Suppressor macrophage (primary cell): ENCODE data around the gene OR9A2.
"Not testable (repeated sequence)": the region's sequence is repeated elsewhere in the genome, so short reads cannot be mapped to it uniquely, and the experiment has no call there.

ENCODE experiments used
- DNase-seq, 4 experiments: peaks; one replicate each; pipeline ENCODE4 v3.0.0-alpha.2; 2020 to 2022

The OR9A2 gene

DNA sequence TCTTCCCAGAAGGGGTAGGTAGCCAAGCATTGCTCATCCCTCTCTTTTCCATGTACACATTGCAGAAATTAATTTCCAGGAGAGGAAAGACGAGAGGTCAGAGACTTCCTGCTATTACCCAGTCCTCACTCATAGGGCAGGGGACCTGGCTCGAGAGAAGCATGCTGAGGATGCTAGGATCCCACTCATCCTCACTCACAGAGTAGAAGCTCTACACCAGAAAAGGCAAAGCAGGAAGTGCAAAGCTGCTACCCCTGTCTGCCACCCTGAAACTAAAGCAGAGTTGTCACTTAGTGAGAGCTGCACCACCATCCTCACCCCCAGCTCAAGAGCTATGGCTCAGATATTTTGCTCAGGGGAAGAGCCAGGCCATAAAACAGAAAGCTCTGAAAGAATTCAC lies 9.9 kb downstream of the OR9A2 start:
- DNase-seq = no peak

DNA sequence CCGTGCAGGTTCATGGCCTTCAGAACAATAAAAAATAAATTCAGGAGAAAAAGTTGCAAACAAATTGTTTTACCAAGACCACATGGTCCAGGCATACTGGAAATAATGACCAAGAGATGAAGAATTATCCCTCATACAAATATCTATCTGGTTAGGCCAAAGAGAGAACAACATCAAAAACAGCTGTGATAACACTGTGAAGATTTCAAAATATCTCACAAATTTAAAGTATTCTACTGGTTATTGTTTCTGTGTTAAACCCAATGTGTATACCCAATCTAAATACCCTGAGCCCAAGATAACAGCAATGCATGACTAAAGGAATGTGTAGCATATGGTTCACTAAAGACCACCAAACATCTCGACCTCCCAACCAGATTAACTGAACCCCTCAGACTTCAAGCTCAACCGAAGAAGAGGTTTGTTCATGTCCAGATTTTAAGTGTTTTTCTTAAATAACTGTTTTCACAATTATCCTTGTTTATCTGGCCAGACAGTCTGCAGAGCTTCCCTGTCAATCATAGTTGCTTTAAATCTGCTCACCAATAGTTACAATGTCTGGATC lies 10.9 kb downstream of the OR9A2 start:
- no peak for DNase-seq

DNA sequence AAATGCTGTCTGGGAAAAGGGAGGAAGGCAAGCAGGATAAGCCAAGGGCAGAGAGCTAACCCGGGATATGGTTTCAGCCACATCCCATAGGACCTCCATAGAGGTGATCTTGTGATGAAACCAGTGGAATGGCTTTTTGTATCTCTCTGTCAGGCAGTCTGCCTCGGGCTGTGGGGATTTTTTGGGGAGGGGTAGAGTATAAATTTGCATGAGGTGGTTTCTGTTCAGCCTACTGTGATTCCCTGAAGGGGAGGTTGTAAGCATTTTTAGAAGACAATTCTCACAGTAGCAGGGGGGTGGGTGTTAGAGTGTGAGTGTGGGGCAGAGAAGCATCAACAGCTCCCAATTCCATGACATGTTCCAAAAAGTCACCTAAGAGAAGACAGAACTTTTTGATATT lies 11.8 kb downstream of the OR9A2 start:
- DNase-seq = no peak

DNA sequence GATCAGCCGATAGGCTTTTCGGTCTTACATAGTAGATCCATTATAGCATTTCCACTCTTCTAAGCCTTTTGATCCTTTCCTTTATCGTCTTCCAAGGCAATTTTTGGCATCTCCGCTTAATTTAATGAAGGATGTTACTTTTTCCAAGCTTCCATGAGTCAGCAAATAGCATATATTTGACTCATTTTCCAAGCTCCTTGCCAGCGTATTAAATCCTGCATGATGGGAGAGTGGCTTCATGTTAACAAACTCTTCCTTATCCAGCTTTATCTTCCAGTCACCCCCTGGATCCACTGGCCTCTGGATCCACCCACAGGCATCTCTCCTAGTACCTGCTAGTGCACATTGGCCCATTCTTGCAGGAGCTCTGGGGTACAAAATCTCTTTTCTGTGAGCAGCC lies 13.0 kb downstream of the OR9A2 start:
- DNase-seq = no peak

DNA sequence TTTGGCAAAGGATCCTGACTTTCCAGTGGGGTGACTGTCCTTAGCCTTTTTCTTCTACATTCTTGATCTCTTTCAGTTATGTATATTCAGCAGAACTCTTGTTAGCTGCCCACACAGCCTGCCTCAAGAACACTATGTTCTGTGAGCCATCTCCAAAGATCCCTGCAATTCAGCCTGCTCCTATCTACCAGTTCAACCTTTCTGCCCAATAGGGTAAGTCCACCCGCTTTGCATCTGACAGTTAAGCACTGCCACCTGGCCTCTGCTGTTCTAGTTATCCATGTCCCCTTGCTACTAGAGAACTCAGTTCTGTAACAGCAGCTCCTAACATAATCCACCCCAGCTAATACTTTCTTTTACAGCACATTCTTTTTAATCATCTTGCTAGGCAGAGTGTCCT lies 13.5 kb downstream of the OR9A2 start:
- DNase-seq = no peak

DNA sequence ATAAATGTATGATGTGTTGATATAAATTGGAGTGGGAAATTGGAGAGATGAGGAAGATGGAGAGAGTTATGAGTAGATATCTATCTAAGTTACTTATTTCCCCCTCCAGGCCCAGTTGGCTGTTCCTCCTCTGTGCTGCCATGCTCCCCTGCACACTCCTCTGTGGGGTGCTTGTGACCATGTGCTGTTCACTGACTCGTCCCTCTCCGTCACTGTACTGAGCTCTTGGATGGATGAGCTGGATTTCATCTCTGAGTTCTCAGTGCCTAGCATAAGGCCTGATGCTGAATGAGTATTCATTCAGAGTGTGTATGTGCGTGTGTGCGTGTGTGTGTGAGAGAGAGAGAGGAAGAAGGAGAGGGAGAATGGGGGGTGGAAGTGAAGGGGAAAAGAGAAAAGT lies 14.5 kb downstream of the OR9A2 start:
- peak in 3 of 4 experiments; percentile 9 to 16 (median 12) for DNase-seq

DNA sequence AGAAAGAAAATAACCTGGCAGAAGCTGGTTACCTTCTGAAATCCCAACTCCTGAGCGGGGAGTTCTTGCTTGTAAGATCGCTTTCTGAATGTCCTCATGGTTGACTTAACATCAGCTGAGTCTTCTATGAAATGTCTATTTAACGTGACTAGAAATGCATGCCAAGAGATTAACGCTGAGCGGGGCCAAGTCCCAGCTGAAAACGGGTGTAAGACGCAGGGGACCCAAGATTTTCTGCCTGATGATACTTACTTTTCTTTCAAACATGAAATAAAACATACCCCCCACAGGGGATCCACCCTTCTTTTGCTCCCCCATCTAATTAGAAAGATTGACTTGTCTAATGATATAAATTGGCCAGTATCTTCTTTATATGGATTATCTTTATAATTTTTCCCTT lies 14.9 kb downstream of the OR9A2 start:
- DNase-seq = no peak

DNA sequence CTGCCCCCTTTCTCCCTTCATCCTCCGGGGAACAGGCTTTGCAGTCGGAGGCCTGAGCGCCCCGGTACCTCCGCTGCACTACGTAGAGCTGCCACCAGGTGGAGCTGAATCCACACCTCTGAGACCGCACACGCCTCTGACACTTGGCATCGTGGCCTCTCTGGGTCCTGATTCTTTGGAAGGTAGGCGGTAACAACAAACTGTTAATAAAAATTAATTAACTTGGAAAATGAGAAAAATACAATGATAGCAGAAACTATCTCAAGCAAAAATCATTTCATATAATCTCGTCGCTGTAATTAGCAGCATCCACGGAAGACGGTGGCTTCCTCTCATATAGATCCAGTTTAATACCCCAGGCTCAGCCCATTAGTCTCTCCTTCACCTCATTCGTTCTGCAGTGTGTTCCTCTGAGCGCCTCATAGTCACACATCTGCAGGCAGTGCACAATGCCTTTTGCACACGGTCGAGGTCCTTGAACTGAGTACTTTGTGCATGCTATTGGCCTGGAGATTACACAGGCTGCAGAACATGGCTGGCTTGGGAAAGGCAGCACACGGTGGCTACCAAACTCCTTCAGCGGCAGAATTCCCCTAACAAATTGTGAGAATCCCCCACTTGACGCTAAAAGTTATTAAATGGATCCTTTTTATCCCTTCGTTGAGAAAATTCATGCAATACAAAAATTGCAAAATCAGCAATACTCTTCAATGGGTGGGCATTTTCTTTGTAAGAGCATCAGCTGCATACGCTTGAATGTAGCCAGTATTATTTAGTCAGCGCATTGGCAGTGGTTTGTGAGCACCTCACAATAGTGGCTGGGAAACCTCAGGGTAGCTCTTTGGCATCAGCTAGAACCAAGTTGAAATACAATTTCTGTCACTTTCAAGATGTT lies 18.7 kb downstream of the OR9A2 start:
- DNase-seq = peak; percentile 83 to 94 (median 89)

DNA sequence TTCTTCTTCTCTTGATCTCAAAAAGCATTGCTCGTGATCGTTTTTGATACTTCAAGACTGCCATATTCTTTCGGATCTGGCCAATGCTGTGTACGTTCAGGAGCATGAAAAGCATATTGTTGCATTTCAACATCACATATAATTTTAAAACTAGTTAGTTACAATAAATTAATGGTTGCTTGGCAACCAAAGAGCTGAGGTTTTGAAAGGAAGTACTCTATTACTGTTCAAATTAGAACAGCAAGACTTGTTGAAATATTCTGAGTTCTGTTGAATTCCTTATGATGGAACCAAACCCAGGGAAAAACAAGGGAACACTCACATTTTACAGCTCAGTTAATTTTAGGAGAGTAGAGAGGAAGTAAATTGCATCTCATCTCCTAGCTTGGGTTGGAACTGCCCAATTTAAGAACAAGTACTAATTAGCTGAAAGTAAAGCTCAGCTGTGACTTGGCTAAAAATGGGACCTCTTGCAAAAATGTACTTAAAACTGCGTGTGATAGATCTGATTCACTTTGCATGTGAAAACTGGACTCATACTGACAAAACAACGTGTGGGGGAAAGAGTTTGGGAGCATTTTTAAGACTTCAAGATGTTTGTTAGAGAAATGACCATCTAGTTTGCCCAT lies 21.2 kb downstream of the OR9A2 start:
- DNase-seq = no peak

DNA sequence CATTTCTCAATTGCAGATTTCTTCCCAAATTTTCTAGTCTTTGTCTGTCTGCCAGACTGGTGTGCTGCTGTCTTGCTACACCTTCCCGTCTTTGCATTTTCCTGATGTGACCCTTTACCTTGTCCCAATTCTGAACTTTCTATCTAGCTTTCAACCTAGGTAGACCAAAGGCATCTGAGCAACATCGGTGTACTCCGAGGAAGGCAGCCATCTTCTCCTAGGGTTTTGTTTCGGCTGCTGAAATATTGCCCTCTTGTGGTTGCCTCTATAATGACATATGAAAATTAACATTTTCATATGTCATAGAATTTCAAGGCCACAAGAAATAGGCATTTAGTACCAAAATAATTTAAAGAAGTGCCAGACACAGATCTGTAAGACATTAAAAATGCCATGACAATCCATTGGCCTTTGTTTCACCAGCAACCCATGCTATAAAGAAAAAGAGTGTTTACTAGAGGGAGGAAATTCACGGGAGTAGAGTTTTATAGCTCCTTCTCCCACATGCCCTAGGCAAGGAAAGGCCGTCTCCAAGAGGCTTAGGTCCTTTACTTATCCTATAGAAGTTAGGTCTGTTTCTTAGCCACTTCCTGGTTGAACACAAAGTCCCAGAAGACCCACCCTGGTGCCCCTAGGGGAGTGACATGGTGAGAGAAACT lies 23.4 kb downstream of the OR9A2 start:
- peak; percentile 38 to 78 (median 62) for DNase-seq

DNA sequence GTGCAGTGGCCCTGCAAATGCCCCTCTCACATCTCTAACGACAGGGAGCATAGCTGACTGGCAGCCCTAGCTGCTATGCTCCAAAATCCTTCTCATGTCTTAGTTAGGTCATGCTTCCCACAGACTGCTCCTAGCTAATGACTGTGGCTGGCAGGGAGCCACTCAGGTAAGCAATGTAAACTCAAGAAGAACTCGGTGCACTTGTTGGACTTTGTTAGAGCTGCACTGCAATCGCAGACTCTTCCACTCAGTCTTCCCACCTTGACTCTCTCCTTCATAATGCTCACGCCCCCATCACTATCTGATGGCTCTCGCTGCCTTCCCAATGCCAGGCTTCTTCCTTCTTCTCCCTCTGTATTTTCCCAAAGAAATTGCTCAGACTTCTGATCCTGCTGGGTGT lies 24.0 kb downstream of the OR9A2 start:
- DNase-seq = no peak

DNA sequence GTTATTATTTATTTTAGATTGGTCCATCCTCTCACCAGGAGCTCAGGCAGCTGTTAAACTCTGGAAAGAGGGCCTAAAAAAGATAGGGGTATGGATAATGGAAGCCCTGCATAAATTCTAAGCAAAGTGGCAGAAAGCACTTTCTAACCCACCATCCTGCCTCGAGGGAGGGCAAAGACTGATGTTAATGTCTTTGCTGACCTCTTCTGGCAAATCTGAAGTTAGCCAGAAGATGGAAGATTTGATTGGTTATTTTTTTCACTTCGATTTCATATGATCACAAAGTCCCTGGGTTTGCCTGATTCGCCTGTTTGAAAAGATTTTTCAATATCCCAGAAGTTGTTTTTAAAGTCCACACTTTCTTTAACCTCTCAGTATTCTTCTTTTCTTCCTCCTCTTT lies 24.8 kb downstream of the OR9A2 start:
- peak in 3 of 4 experiments; percentile 46 to 56 (median 49) for DNase-seq

DNA sequence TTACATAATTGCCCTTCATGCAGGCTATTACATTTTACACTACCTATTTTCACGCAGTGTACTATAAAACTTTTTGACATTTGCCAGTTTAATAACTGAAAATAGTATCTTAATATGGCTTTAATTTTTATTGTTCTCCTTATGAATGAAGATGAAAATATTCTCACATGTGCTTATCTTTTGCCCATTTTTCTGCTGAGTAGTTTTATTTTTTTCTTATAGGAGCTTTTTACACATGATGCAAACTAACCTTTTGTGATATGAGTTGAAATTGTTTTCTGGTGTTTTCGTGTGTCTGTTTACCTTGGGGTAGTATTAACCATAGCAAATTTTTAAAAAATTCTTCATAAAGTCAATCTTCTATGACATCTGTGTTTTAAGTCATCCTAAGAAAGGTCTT lies 26.3 kb downstream of the OR9A2 start:
- no peak for DNase-seq

DNA sequence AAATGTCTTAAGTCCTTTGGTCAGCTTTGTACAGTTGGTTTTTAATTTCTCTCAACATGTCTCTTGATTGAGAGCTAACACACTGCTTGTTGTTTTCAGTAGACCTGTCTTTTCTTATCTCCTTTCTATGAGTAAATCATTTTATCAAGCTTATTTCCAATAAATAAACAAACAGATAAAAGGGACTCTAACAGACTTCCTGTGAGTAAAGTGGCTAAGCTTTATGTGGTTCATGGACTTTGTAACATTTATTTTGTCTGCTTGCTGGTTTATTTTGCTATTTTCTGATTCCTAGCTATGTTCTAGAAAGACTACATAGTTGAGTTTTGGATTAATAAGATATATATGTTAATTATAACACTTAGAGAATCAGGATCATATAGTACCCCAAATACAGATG lies 27.1 kb downstream of the OR9A2 start:
- DNase-seq = no peak

DNA sequence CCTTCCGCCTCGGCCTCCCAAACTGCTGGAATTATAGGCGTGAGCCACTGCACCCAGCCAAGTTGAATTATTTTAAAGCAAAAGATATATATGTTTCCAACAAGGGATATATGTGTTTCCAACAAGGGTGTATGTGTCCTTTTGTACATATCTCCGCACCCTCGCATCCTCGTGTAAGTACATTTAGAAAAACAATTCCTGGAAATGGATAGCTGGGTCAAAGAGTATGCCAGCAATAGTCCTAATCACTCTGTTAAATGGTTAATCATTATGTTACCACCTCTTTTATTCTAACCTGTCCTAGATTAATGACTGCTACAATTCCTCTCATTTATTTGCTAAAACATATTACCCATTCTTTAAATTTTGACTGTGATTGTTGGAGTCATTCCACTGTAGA lies 28.0 kb downstream of the OR9A2 start:
- DNase-seq = no peak

DNA sequence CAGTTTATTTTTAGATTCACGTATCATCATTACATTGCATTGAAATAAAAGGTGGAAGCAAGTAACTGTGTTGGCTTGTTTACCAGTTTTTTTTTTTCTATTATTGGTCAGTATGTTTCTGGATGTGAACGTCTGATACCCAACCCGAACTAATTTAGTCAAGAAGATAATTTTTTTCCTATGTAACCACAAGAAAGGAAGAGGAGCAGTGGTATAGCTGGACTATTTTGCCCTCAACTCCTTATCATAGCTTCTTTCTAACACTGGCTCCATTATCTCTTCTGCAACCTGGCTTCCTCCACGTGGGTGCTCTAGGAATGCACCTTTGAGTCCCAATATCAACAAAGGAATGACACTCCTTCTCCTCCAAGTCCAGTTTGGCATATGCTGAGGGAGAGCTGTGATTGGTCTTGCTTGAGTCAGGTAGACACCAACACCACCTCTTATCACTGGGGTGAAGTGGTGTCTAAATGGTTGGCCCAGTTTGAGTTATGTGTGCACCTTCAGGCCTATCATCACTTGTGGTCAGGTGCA lies 29.4 kb downstream of the OR9A2 start:
- no peak for DNase-seq

DNA sequence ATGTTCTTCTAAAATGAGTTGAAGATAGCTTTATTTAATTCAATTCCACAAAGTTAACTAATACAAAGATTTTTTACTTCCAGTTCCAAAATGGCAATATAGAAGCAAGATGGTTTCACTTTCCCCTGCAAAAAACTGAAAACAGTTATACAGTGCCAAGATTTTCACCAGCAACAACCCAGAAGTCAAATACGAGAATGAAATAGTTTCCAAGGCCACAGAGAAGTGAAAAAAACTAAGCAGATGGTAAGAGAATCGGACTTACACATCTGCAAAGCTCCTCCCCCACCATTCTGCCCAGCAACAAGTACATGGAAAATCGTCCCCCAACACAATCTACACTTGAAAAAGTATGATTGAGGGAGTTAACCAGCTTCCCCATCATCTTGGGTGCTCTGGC lies 34.5 kb downstream of the OR9A2 start:
- no peak for DNase-seq

DNA sequence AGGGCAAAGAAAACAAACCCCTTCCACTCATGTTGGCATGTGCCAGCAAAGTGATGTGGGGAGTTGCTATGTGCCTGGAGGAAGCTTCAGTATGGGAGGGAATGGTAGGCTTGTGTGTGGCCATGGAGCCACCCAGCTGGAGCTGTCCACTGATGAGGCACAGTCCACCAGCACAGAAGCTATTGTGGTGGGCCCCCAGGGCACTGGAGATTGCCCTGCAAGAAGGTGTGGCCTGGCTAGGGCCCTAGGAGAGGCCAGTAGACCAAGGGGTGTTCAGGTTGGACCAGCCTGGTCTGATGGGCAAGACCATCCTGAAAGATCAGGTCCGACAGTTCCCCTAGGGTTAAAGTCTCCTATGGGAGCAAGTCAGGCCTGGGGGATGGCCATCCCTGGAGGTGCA lies 42.6 kb downstream of the OR9A2 start:
- no peak for DNase-seq

DNA sequence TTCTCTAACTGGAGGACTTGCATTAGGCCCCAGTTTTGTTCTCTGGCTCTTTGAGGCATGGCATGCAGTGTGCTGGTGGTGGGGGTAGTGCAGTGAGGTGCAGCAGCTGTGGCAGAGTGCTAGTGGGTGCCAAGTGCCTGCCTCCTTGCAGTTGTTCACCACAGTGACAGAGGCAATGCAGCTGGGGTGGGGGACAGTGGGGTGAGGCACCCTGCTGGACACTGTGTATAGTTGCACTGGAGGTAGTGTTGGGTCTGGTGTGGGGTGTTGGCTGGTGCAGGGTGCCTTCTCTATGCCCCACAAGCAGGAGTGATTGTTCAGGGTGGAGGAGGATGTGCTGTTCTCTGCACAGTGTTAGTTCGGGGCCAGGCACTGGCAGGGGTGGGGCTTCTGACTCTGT lies 43.1 kb downstream of the OR9A2 start:
- DNase-seq = no peak

DNA sequence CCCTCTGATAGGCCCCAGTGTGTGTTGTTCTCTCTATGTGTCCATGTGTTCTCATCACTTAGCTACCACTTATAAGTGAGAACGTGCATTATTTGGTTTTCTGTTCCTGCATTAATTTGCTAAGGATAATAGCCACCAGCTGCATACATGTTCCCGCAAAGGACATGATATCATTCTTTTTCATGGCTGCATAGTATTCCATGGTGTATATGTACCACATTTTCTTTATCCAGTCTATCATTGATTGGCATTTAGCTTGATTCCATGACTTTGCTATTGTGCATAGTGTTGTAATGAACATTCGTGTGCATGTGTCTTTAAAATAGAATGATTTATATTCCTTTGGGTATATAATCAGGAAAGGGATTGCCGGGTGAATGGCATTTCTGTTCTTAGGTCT lies 48.5 kb downstream of the OR9A2 start:
- DNase-seq = not testable (repeated sequence)
